Testis (tissue), 3 donors: ENCODE measurements around the gene TERF2IP. TPM values are rescaled to one million over a fixed set of nuclear protein-coding genes. Genes with fewer than 3 reads are reported as not detected.

ENCODE experiments used
- DNase-seq: peaks from one replicate; pipeline ENCODE4 v3.0.0-alpha.2; 2019
- H3K27ac ChIP-seq, 2 donors: fragments of 200-600 bp; sonication (generic); one replicate each; pipeline ENCODE4 v1.5.1; 2019
- H3K27me3 ChIP-seq: fragments of 200-600 bp; sonication (generic); one replicate; pipeline ENCODE4 v1.5.1; 2019
- H3K36me3 ChIP-seq: fragments of 200-600 bp; sonication (generic); one replicate; pipeline ENCODE4 v1.5.1; 2017; ENCODE audit warnings: low read depth; ENCODE audit errors: missing control alignments
- H3K4me1 ChIP-seq: fragments of 200-600 bp; sonication (generic); one replicate; pipeline ENCODE4 v1.5.1; 2019
- H3K4me3 ChIP-seq, 2 donors: fragments of 200-600 bp; sonication (generic); one replicate each; pipeline ENCODE4 v1.5.1; 2017 to 2019
- H3K9me3 ChIP-seq: fragments of 200-600 bp; sonication (generic); one replicate; pipeline ENCODE4 v1.5.1; 2017
- POLR2A ChIP-seq: fragments of 450-650 bp; IDR thresholded peaks from one replicate; pipeline ENCODE4 v1.6.1; 2017; ENCODE audit warnings: antibody characterized with exemption, mild to moderate bottlenecking, moderate library complexity
- WGBS, 2 donors: methylation state at CpG; one replicate each; pipeline ENCODE4 v1.1.5; 2018; 5-methylcytosine and 5-hydroxymethylcytosine counted together
- intact Hi-C: fragments of 100-400 bp; cut with DNase I; formaldehyde crosslinking; loops from one replicate; pipeline ENCODE4 v1.15.1; 2023; ENCODE audit warnings: low total_unique reads
- polyA plus RNA-seq: library from polyadenylated mRNA; stranded (reverse); fragments of 350-450 nt; fragmentation: Illumina TruSeq; extraction: RNeasy Lipid Tissue Mini Kit (QIAGEN cat#74804); gene quantifications from one replicate; pipeline ENCODE4 v1.2.3, GENCODE V29; 2014; ENCODE audit warnings: low read depth, low replicate concordance; ENCODE audit not compliant: insufficient read depth
- small RNA-seq, 2 donors: library from RNA; depleted of rRNA; stranded (forward); fragments of <200 nt; gene quantifications; one replicate each; pipeline ENCODE3, GENCODE V24; 2016
- total RNA-seq, 2 donors: library from RNA; depleted of rRNA; stranded (reverse); fragments of >200 nt; gene quantifications; one replicate each; pipeline ENCODE4 v1.2.3, GENCODE V29; 2016
- TF ChIP-seq, protein P1 (sequence below), 3 experiments: fragments of 450-650 bp in 2 of 3; fragments of 200-600 bp in 1 of 3; sonication (generic) in 1 of 3; IDR thresholded peaks; one replicate each; pipeline ENCODE4 v1.5.1; 2016 to 2019; ENCODE audit warnings: antibody characterized with exemption in 3 of 3, mild to moderate bottlenecking in 2 of 3, moderate library complexity in 1 of 3

The TERF2IP gene
- total and polyA plus RNA-seq, 3 donors from 2014 or later, result 124 to 161 (median 153) TPM

GRCh38 chr16:75702242-75702641, 54.7 kb downstream of the TERF2IP start:
- H3K4me1 ChIP-seq, result no peaks in the 10 kb centered on the region
- H3K27ac ChIP-seq, result no peak overlapping the region
- no peak for TF ChIP-seq POLR2A
- TF ChIP-seq, protein P1, sequence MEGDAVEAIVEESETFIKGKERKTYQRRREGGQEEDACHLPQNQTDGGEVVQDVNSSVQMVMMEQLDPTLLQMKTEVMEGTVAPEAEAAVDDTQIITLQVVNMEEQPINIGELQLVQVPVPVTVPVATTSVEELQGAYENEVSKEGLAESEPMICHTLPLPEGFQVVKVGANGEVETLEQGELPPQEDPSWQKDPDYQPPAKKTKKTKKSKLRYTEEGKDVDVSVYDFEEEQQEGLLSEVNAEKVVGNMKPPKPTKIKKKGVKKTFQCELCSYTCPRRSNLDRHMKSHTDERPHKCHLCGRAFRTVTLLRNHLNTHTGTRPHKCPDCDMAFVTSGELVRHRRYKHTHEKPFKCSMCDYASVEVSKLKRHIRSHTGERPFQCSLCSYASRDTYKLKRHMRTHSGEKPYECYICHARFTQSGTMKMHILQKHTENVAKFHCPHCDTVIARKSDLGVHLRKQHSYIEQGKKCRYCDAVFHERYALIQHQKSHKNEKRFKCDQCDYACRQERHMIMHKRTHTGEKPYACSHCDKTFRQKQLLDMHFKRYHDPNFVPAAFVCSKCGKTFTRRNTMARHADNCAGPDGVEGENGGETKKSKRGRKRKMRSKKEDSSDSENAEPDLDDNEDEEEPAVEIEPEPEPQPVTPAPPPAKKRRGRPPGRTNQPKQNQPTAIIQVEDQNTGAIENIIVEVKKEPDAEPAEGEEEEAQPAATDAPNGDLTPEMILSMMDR (IDR thresholded peaks at IDR 0.05), result no peak
- H3K9me3 ChIP-seq, result no peaks in the 10 kb centered on the region
- intact Hi-C loops, result no loop called here
- no peaks in the 10 kb centered on the region for H3K27me3 ChIP-seq
- WGBS, 2 donors, result 84 to 89% methylated on average over 2 of the region's 2 CpGs
- no peak overlapping the region for H3K4me3 ChIP-seq
- H3K36me3 ChIP-seq, result no peaks in the 10 kb centered on the region
- no peak for DNase-seq

DNA sequence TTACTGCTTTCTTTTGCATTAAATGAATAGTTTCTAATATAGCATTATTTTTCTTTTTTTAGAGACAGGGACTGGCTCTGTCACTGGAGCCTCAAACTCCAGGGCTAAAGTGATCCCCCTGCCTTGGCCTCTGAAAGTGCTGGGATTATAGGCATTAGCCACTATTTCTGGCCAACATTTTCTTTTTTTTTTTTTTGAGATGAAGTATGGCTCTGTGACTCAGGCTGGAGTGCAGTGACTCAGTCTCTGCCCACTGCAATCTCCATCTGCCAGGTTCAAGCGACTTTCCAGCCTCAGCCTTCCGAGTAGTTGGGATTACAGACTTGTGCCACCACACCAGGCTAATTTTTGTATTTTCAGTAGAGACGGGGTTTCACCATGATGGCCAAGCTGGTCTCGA, 55.7 kb downstream of the TERF2IP start:
- Histone ChIP-seq H3K27me3 (no peaks in the 10 kb centered on the region), H3K36me3 (no peaks in the 10 kb centered on the region), H3K27ac (no peak overlapping the region), H3K9me3 (no peaks in the 10 kb centered on the region), H3K4me3 (no peak overlapping the region), H3K4me1 (no peaks in the 10 kb centered on the region)
- 92 to 100% methylated on average over 4 of the region's 4 CpGs for WGBS, 2 donors
- DNase-seq, result no peak
- intact Hi-C loops, result no loop called here
- TF ChIP-seq POLR2A, result no peak
- TF ChIP-seq, protein P1 (IDR thresholded peaks at IDR 0.05), result no peak

Small RNAs within 50 kb of the gene (small RNA-seq; reads per million reads assigned to genes)
- gene RN7SL520P, result 0 reads per million in 2 donors

Other genes with a start within 250 kb of the TERF2IP start
- 100 to 1,000 TPM; 111 to 133 TPM for gene CFDP1, start 214.3 kb upstream of the TERF2IP start, total RNA-seq
- gene CFDP1, start 214.3 kb upstream of the TERF2IP start, polyA plus RNA-seq, result 127 TPM
- 10 to 100 TPM; 44.3 to 54.2 TPM for gene TMEM170A, start 183.1 kb upstream of the TERF2IP start, total RNA-seq
- 42.2 TPM for gene TMEM170A, start 183.1 kb upstream of the TERF2IP start, polyA plus RNA-seq
- 1 to 10 TPM; 6.1 to 9.4 TPM for gene CHST6, start 152.3 kb upstream of the TERF2IP start, total RNA-seq
- 1.1 TPM for gene CHST6, start 152.3 kb upstream of the TERF2IP start, polyA plus RNA-seq
- gene CHST5, start 111.7 kb upstream of the TERF2IP start, total RNA-seq, result under 1 TPM; 0.55 to 0.74 TPM
- gene CHST5, start 111.7 kb upstream of the TERF2IP start, polyA plus RNA-seq, result 0.26 TPM
- 10 to 100 TPM; 21.2 to 25.4 TPM for gene TMEM231, start 91.5 kb upstream of the TERF2IP start, total RNA-seq
- 29.2 TPM for gene TMEM231, start 91.5 kb upstream of the TERF2IP start, polyA plus RNA-seq
- gene GABARAPL2, start 81.4 kb upstream of the TERF2IP start, total RNA-seq, result 100 to 1,000 TPM; 113 to 122 TPM
- 157 TPM for gene GABARAPL2, start 81.4 kb upstream of the TERF2IP start, polyA plus RNA-seq
- gene ADAT1, start 24.5 kb upstream of the TERF2IP start, total RNA-seq, result 100 to 1,000 TPM; 104 to 172 TPM
- gene ADAT1, start 24.5 kb upstream of the TERF2IP start, polyA plus RNA-seq, result 84.2 TPM
- 100 to 1,000 TPM; 137 to 139 TPM for gene KARS1, start 108 bp upstream of the TERF2IP start, total RNA-seq
- 254 TPM for gene KARS1, start 108 bp upstream of the TERF2IP start, polyA plus RNA-seq
- gene CPHXL2, start 29.2 kb downstream of the TERF2IP start, total RNA-seq, result under 1 TPM in 1 of 2 donors, not detected in 1; 0.31 TPM
- gene CPHXL2, start 29.2 kb downstream of the TERF2IP start, polyA plus RNA-seq, result not detected
- not detected for gene DUXB, start 53.7 kb downstream of the TERF2IP start, total RNA-seq
- 0.30 TPM for gene DUXB, start 53.7 kb downstream of the TERF2IP start, polyA plus RNA-seq
- gene CPHXL, start 78.7 kb downstream of the TERF2IP start, total RNA-seq, result 1 to 10 TPM in 1 of 2 donors, under 1 TPM in 1; 0.68 to 1.2 TPM
- gene CPHXL, start 78.7 kb downstream of the TERF2IP start, polyA plus RNA-seq, result 0.54 TPM